ENCODE measurements around the gene NTSR1. TPM values are rescaled to one million over a fixed set of nuclear protein-coding genes. Genes with fewer than 3 reads are reported as not detected.

The NTSR1 gene
- total and polyA plus RNA-seq, 8 donors = 0.06 to 15.9 (median 0.28) TPM; not detected in 5

DNA sequence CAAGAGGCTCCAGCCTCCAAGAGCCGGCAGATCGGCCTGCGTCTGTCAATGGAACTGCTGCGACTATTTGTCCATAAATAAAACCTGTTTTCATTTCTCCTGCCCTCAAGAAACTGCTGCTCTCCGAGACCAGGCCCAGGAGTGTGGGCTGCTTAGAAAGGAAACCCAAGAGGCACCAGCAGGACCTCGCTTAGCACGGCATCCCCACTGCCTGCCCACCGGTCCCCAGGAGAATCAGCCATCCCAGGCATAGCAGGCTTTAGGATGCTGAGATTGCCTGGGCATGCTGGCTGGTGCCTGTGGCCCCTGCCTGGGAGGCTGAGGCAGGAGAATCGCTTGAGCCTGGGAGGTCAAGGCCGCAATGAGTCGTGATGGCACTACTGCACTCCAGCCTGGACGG lies 17.6 kb downstream of the NTSR1 start:
- intact Hi-C loops (cut with DNase I; ENCODE audit: low total_unique reads) = no loop called here
- H3K4me1 ChIP-seq = peaks cover 0 to 17% (median 9%) of the 10 kb centered on the region in 4 donors

DNA sequence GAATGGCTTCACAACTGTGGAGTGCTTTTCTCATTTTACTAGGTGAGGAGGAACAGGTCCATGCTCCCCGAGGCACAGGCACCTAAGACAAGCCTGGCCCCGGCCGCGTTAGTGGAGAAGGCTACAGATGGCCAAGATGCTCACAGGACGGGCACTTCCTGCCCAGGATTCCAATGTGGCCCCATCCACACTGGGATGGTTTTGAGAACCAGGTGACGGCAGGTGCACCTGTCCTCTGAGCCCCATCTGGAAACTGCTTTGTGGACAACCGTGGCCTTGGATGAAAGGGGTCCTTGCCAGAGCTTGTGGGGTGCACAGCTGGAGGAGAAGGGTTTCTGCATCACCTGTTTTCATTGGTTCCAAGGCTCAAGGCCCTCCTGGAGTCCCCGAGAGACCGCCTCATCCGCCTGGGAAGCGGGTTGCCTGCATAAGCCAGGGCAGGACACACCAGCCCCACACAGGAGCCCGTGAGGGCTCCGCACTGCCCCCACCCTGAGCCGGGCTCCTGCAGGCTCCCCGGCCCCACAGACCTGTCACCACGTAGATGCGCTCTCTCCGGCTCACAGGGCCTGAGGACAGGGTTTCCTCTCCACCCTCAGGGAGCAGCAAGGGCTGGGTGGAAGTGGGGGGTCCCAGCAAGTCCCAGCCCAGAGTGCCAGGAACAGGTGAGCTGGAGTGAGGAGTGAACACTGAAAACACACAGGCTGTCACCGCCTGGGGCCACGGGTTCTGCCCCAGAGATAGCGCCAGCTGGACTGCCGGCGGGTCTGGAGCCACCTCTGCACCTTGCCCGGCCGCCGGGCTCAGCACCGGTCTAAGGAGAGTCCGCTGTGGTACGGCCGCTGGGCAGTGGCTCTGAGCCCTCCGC lies 18.3 kb downstream of the NTSR1 start:
- Histone ChIP-seq H3K4me1 (peaks cover 0 to 17% (median 9%) of the 10 kb centered on the region in 4 donors), H3K27me3 (peaks cover 0 to 70% (median 19%) of the 10 kb centered on the region in 3 donors), H3K4me3 (no peak overlapping the region), H3K27ac (no peak overlapping the region), H3K36me3 (no peaks in the 10 kb centered on the region), H3K9me3 (no peaks in the 10 kb centered on the region)
- WGBS, 5 donors = 80 to 86% (median 83%) methylated on average over 31 of the region's 31 CpGs
- intact Hi-C loops (cut with DNase I; ENCODE audit: low total_unique reads) = no loop called here
- DNase-seq = no peak
- TF ChIP-seq, protein P1, sequence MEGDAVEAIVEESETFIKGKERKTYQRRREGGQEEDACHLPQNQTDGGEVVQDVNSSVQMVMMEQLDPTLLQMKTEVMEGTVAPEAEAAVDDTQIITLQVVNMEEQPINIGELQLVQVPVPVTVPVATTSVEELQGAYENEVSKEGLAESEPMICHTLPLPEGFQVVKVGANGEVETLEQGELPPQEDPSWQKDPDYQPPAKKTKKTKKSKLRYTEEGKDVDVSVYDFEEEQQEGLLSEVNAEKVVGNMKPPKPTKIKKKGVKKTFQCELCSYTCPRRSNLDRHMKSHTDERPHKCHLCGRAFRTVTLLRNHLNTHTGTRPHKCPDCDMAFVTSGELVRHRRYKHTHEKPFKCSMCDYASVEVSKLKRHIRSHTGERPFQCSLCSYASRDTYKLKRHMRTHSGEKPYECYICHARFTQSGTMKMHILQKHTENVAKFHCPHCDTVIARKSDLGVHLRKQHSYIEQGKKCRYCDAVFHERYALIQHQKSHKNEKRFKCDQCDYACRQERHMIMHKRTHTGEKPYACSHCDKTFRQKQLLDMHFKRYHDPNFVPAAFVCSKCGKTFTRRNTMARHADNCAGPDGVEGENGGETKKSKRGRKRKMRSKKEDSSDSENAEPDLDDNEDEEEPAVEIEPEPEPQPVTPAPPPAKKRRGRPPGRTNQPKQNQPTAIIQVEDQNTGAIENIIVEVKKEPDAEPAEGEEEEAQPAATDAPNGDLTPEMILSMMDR (IDR thresholded peaks at IDR 0.05) = no peak
- TF ChIP-seq POLR2AphosphoS5 (IDR thresholded peaks at IDR 0.05) (no peak), EP300 (IDR thresholded peaks at IDR 0.05) (no peak), POLR2A (IDR thresholded peaks at IDR 0.05) (no peak)

More for the DNA sequence above, 17.6 kb downstream of the NTSR1 start:
- Histone ChIP-seq H3K4me3 (no peak overlapping the region), H3K27ac (no peak overlapping the region), H3K27me3 (peaks cover 0 to 70% (median 19%) of the 10 kb centered on the region in 3 donors), H3K36me3 (no peaks in the 10 kb centered on the region), H3K9me3 (peaks cover 0 to 6% (median 3%) of the 10 kb centered on the region in 4 donors)
- 79 to 87% (median 82%) methylated on average over 12 of the region's 12 CpGs for WGBS, 5 donors
- no peak for DNase-seq
- TF ChIP-seq, protein P1 (IDR thresholded peaks at IDR 0.05) = no peak
- TF ChIP-seq EP300 (IDR thresholded peaks at IDR 0.05) (no peak), POLR2A (IDR thresholded peaks at IDR 0.05) (no peak), POLR2AphosphoS5 (IDR thresholded peaks at IDR 0.05) (no peak)

DNA sequence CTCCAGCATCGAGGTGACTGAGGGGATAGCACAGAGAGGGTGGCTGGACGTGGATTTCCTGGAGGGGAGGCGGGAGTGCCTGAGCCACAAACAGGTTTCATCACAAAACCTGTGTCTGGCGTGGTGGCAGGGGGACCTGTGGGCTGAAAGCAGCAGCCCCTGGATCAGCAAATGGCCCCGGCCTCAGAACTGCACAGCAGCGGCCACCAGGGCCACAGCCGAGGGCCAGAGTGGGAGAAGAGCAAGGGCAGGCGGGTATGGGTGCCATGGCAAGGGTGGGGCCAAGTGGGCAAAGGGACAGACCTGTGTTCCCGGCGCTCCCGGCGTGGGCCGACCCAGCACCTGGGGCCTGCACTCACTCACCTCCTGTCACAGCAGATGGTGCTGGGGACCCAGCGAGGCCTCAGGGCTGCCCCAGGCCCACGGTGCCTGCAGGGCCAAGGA lies 19.0 kb downstream of the NTSR1 start:
- Histone ChIP-seq H3K4me3 (no peak overlapping the region), H3K36me3 (no peaks in the 10 kb centered on the region), H3K9me3 (no peaks in the 10 kb centered on the region), H3K27ac (no peak overlapping the region), H3K4me1 (peaks cover 0 to 17% (median 9%) of the 10 kb centered on the region in 4 donors), H3K27me3 (peaks cover 0 to 64% (median 19%) of the 10 kb centered on the region in 3 donors)
- intact Hi-C loops (cut with DNase I; ENCODE audit: low total_unique reads) = no loop called here
- no peak for DNase-seq
- no peak for TF ChIP-seq EP300 (IDR thresholded peaks at IDR 0.05)
- no peak for TF ChIP-seq POLR2A (IDR thresholded peaks at IDR 0.05)
- TF ChIP-seq, protein P1 (IDR thresholded peaks at IDR 0.05) = no peak
- TF ChIP-seq POLR2AphosphoS5 (IDR thresholded peaks at IDR 0.05) = no peak
- WGBS, 5 donors = 72 to 81% (median 79%) methylated on average over 15 of the region's 15 CpGs

DNA sequence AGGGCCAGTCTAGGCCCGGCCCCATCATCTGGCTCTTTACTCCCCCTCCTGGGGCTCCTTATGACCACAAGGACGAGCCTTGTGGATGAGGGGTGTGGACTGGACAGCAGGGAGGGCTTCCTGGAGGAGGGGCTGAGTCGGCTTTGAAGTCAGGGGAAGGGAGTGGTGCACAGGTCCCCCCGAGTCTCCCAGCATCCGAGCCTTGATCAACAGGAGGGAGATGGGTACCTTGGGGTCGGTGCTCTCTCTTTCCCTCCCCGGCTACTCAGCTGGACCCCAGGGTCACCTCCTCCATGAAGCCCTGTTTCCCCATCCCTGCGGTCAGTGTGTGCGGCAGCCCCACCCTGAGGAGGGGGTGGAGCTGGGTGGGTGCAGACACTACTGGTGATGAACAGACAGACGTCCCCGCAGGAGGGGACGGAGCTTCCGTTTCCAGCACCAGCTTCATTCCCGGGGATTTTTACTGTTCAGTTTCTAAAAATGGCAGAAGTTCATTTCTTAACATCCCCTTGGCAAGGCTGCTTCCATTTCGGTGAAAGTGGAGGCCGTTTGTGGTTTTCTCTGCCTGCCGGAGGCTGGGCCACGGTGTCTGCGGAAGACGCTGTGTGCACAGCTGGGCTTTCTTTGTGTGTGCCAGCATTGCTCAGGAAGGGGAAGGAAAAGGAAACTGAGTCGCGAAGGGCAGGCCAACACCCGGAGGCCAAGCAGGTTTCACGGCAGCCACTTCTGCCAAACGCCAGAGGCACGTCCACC lies 19.6 kb downstream of the NTSR1 start:
- H3K36me3 ChIP-seq = no peaks in the 10 kb centered on the region
- WGBS, 5 donors = 62 to 68% (median 64%) methylated on average over 23 to 26 of the region's 26 CpGs
- TF ChIP-seq EP300 (IDR thresholded peaks at IDR 0.05) (no peak), POLR2A (IDR thresholded peaks at IDR 0.05) (no peak), POLR2AphosphoS5 (IDR thresholded peaks at IDR 0.05) (no peak)
- TF ChIP-seq, protein P1 (IDR thresholded peaks at IDR 0.05) = no peak
- no peak for DNase-seq
- peaks cover 0 to 65% (median 19%) of the 10 kb centered on the region in 3 donors for H3K27me3 ChIP-seq
- intact Hi-C loops (cut with DNase I; ENCODE audit: low total_unique reads) = no loop called here
- no peak overlapping the region for H3K4me3 ChIP-seq
- H3K27ac ChIP-seq = no peak overlapping the region
- H3K9me3 ChIP-seq = no peaks in the 10 kb centered on the region
- H3K4me1 ChIP-seq = peaks cover 0 to 17% (median 7%) of the 10 kb centered on the region in 4 donors
